ENCODE measurements around the gene MYO9B. TPM values are rescaled to one million over a fixed set of nuclear protein-coding genes. Genes with fewer than 3 reads are reported as not detected.
A peak's percentile ranks its signal among the peaks of the same experiment; 100 is the strongest.

Gene MYO9B
- total and polyA plus RNA-seq, 12 donors, result 19.9 to 55.2 (median 27.9) TPM

- DNase-seq (no peak), ATAC-seq (no peak)
- 71 to 73% methylated on average over 4 of the region's 4 CpGs for WGBS, 2 donors
- Histone ChIP-seq H3K36me3 (peaks cover 0 to 11% (median 0%) of the 10 kb centered on the region in 9 donors), H3K27ac (peak overlapping the region in 9 of 10 donors; percentile 76 to 91 (median 84)), H3K4me1 (peaks cover 4 to 76% (median 61%) of the 10 kb centered on the region in 9 donors), H3K9me3 (no peaks in the 10 kb centered on the region), H3K4me3 (peak overlapping the region in 5 of 10 donors; percentile 23 to 50 (median 44)), H3K27me3 (no peaks in the 10 kb centered on the region)
- TF ChIP-seq, protein P1, sequence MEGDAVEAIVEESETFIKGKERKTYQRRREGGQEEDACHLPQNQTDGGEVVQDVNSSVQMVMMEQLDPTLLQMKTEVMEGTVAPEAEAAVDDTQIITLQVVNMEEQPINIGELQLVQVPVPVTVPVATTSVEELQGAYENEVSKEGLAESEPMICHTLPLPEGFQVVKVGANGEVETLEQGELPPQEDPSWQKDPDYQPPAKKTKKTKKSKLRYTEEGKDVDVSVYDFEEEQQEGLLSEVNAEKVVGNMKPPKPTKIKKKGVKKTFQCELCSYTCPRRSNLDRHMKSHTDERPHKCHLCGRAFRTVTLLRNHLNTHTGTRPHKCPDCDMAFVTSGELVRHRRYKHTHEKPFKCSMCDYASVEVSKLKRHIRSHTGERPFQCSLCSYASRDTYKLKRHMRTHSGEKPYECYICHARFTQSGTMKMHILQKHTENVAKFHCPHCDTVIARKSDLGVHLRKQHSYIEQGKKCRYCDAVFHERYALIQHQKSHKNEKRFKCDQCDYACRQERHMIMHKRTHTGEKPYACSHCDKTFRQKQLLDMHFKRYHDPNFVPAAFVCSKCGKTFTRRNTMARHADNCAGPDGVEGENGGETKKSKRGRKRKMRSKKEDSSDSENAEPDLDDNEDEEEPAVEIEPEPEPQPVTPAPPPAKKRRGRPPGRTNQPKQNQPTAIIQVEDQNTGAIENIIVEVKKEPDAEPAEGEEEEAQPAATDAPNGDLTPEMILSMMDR (IDR thresholded peaks at IDR 0.05), result no peak
- intact Hi-C loops (cut with DNase I), result loop anchor here in 4 of 10 donors (2.0 to 10.0 kb wide), 3 partner anchors 54 to 202 kb away; partner anchors contain the start of gene ANKLE1 (in 1 of the 4)
Measured at GRCh38 chr19:17080440-17080801, 4.8 kb downstream of the MYO9B start.

DNA sequence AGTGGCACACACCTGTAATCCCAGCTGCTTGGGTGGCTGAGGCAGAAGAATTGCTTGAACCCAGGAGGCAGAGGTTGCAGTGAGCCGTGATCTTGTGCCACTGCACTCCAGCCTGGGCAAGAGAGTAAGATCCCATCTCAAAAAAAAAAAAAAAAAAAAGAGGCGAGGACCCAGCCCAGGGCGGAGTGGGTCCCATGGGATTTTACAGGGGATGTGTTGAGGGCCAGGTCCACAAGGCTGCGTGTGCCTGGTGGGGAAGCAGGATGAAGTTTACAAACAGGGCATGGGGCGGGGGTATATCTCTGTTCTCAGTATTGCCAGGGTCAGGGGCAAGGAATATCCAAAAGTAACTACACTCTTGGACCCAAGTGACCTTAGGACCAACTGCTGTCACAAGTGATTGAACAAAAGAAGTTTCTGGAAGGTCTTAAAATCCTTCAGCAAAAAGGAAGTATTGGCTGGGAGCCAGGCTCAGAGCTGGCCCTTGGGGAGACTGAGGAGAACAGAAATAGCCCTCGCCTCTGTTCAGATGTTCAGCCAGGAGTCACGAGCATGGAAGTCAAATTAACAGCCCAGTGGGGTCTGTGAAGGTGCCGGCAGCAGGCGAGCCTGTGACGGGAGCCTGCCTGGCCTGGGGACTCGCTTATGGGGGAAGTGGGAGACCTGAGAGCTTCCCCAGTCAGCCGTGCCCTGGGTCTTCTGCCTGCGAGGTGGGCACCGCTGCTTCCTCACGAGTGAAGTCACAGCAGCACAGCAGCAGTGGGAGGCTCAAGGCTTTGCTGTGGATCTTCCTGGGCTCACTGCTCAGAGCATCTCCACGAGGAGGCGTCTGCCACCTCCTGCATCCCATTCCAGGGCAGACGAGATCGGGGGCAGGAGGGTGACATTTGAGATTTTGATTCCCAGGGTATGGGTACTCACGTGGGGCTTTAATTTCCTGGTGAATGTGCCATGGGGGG lies 6.4 kb downstream of the MYO9B start:
- H3K36me3 ChIP-seq, result peaks cover 0 to 26% (median 0%) of the 10 kb centered on the region in 9 donors
- H3K27ac ChIP-seq, result peak overlapping the region in 9 of 10 donors; percentile 40 to 84 (median 61)
- intact Hi-C loops (cut with DNase I), result loop anchor here in 4 of 10 donors (2.0 to 10.0 kb wide), 3 partner anchors 53 to 200 kb away; partner anchors contain the start of gene ANKLE1 (in 1 of the 4)
- 30 to 40% methylated on average over 20 of the region's 20 CpGs for WGBS, 2 donors
- H3K9me3 ChIP-seq, result no peaks in the 10 kb centered on the region
- peaks cover 4 to 68% (median 54%) of the 10 kb centered on the region in 9 donors for H3K4me1 ChIP-seq
- DNase-seq (peak; percentile 57 to 76), ATAC-seq (peak in 6 of 8 donors; percentile 14 to 57 (median 44))
- TF ChIP-seq, protein P1 (IDR thresholded peaks at IDR 0.05), result peak in 4 of 9 donors; percentile 20 to 43 (median 30)
- no peaks in the 10 kb centered on the region for H3K27me3 ChIP-seq
- peak overlapping the region in 3 of 10 donors; percentile 14 to 28 (median 25) for H3K4me3 ChIP-seq

DNA sequence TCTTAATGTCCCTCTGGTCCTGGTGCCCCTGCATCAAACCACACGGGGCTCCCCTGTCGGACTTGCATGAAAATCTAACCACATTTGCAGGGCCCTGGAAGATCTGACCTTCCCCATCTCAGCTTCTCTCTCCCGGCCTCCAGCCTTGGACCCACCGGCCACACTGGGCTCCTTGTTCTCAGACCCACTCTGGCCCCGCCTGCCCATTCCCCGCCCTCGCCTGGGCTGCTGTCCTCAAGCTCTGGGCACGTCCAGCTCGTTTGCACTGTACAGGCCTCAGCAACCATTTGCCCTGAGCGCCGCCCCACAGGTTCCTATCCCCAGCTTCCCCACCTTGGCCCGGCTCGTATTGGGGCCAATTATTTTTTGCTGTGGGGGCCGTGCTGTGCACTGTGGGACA lies 10.5 kb downstream of the MYO9B start:
- H3K27ac ChIP-seq, result no peak overlapping the region
- intact Hi-C loops (cut with DNase I), result loop anchor here in 2 of 10 donors (5.0 to 10.0 kb wide), 2 partner anchors 46 to 49 kb away; no protein-coding TSS in a partner anchor
- H3K4me1 ChIP-seq, result peaks cover 4 to 54% (median 39%) of the 10 kb centered on the region in 9 donors
- no peak for ATAC-seq
- DNase-seq, result no peak
- WGBS, 2 donors, result 91 to 92% methylated on average over 13 to 14 of the region's 14 CpGs
- TF ChIP-seq, protein P1 (IDR thresholded peaks at IDR 0.05), result no peak
- no peak overlapping the region for H3K4me3 ChIP-seq
- no peaks in the 10 kb centered on the region for H3K9me3 ChIP-seq
- H3K27me3 ChIP-seq, result no peaks in the 10 kb centered on the region
- H3K36me3 ChIP-seq, result peaks cover 0 to 33% (median 0%) of the 10 kb centered on the region in 9 donors

GRCh38 chr19:17086834-17087233 lies 11.3 kb downstream of the MYO9B start:
- Histone ChIP-seq H3K4me1 (peaks cover 0 to 54% (median 39%) of the 10 kb centered on the region in 9 donors), H3K27ac (no peak overlapping the region)
- ATAC-seq, result no peak

More at GRCh38 chr19:17086834-17087233, 11.3 kb downstream of the MYO9B start:
- no peaks in the 10 kb centered on the region for H3K9me3 ChIP-seq
- H3K36me3 ChIP-seq, result peaks cover 0 to 33% (median 0%) of the 10 kb centered on the region in 9 donors
- 79 to 88% methylated on average over 6 of the region's 6 CpGs for WGBS, 2 donors
- intact Hi-C loops (cut with DNase I), result loop anchor here in 2 of 10 donors (5.0 to 10.0 kb wide), 2 partner anchors 45 to 48 kb away; no protein-coding TSS in a partner anchor
- no peak for DNase-seq
- H3K4me3 ChIP-seq, result no peak overlapping the region
- H3K27me3 ChIP-seq, result no peaks in the 10 kb centered on the region
- TF ChIP-seq, protein P1 (IDR thresholded peaks at IDR 0.05), result no peak
